ENCODE data around the gene DUSP1. TPM values are rescaled to one million over a fixed set of nuclear protein-coding genes. Genes with fewer than 3 reads are reported as not detected.
"Not testable (repeated sequence)": the region's sequence is repeated elsewhere in the genome, so short reads cannot be mapped to it uniquely, and the experiment has no call there.

Gene DUSP1
- total and polyA plus RNA-seq, 4 experiments from 2014 or later = 18.0 to 879 (median 158) TPM

DNA sequence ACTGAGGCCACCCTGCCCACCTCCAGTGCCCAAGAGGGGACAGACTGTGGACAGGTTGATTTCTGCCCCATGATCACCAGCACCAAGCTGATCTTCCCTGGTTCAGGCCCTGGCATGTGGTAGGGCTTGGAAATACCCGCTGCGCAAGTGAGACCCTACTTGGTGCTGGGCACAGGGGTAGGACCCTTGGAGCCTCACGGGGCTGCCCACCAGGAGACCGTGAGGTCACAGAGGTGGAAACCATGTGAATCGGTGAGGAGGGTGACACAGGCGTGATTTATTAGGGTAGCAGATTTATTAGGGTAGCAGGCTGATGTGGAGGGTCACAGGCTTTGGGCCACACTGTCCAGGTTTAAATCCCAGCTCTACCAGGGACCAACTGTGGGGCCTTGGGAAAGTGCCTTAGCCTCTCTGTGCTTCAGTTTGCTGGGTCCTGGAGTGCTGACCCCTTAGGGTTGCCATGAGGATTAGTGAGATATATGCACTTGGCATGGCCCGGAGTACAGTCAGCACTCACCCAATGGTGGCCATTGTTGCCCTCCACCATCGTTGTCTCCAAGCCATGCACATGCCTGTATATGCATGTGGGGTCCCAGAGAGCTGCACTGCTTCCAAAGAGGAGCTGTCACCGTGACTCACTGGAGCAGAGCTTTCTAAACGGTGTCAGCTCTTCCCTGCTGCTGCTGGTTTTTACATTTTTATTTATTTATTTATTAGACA is 20.9 kb upstream of the DUSP1 start:
- no peaks in the 10 kb centered on the region for H3K27me3 Mint-ChIP-seq
- Histone ChIP-seq H3K4me1 (ENCODE audit: insufficient read depth, low read length) (no peaks in the 10 kb centered on the region), H3K9me3 (ENCODE audit: control insufficient read depth in 1 of 2, low read length in 2 of 2) (no peaks in the 10 kb centered on the region), H3K27me3 (ENCODE audit: insufficient read depth, low read length) (no peaks in the 10 kb centered on the region), H3K27ac (ENCODE audit: low read depth, low read length) (no peak overlapping the region), H3K36me3 (ENCODE audit: insufficient read depth, low read length) (no peaks in the 10 kb centered on the region), H3K4me3 (ENCODE audit: low read length in 2 of 2) (no peak overlapping the region)
- no peaks in the 10 kb centered on the region for H3K4me1 Mint-ChIP-seq
- H3K27ac Mint-ChIP-seq = no peak overlapping the region
- H3K36me3 Mint-ChIP-seq = no peaks in the 10 kb centered on the region
- ChIA-PET CTCF (ENCODE audit: partially characterized antibody) (interaction anchor here (1.0 to 2.9 kb wide), 2 partner anchors 19 to 77 kb away, joined by 3 to 9 read pairs; no protein-coding TSS in a partner anchor), POLR2A (ENCODE audit: partially characterized antibody) (interaction anchor here (1.9 kb wide), 1 partner anchor 20 kb away, joined by 9 read pairs; no protein-coding TSS in a partner anchor)
- no peaks in the 10 kb centered on the region for H3K9me3 Mint-ChIP-seq
- no peak for DNase-seq
- H3K4me3 Mint-ChIP-seq = no peak overlapping the region
- intact Hi-C loops (cut with micrococcal nuclease) = no loop called here

DNA sequence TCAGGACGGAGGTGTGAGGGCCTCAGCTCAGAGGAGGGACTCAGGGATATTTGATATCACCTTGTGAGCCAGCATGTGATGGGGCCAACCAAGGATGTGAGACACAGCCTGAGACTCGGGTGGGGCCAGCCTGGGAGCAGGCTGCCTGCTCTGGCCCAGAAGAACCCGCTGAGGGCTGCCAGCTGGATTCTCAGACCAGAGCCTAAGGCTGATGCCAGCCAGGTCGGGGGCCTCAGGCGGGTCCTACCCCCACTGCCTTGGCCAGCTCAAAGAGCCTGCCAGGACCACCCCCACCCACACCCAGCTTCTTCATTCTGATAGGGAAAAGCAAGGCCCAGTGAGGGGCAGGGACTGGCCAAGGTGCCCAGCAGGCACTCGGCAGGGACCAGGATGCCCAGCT is 20.3 kb upstream of the DUSP1 start:
- Histone ChIP-seq H3K36me3 (ENCODE audit: insufficient read depth, low read length) (no peaks in the 10 kb centered on the region), H3K4me3 (ENCODE audit: low read length in 2 of 2) (no peak overlapping the region), H3K4me1 (ENCODE audit: insufficient read depth, low read length) (no peaks in the 10 kb centered on the region), H3K9me3 (ENCODE audit: control insufficient read depth in 1 of 2, low read length in 2 of 2) (no peaks in the 10 kb centered on the region), H3K27me3 (ENCODE audit: insufficient read depth, low read length) (no peaks in the 10 kb centered on the region), H3K27ac (ENCODE audit: low read depth, low read length) (no peak overlapping the region)
- POLR2A ChIA-PET (ENCODE audit: partially characterized antibody) = interaction anchor here (1.9 kb wide), 1 partner anchor 19 kb away, joined by 9 read pairs; no protein-coding TSS in a partner anchor
- Mint-ChIP-seq H3K9me3 (no peaks in the 10 kb centered on the region), H3K36me3 (no peaks in the 10 kb centered on the region), H3K4me3 (no peak overlapping the region), H3K27ac (no peak overlapping the region), H3K27me3 (no peaks in the 10 kb centered on the region), H3K4me1 (no peaks in the 10 kb centered on the region)
- CTCF ChIA-PET (ENCODE audit: partially characterized antibody) = interaction anchor here (1.0 to 2.9 kb wide), 2 partner anchors 19 to 76 kb away, joined by 3 to 9 read pairs; no protein-coding TSS in a partner anchor
- intact Hi-C loops (cut with micrococcal nuclease) = no loop called here
- no peak for DNase-seq

DNA sequence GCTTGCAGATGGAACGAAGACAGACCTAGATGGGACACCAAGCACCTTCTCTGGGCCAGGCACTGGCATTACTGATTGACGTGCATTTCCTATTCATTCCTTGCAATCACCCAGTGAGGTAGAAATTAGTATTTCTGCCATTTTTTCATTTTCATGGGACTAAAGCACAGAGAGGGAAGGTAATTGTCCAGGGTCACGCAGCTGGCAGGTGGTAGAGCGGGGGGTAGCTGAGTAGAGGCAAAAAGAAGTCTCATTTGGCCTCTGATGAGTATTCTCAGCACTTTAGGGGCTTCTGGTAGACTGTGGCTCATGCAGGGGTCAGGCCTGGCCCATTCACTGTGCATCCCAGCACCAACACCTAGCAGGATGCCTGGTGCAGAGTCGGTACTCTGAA is 19.5 kb upstream of the DUSP1 start:
- no peaks in the 10 kb centered on the region for H3K9me3 Mint-ChIP-seq
- H3K4me3 Mint-ChIP-seq = no peak overlapping the region
- ChIA-PET POLR2A (ENCODE audit: partially characterized antibody) (interaction anchor here (0.9 to 1.9 kb wide), 2 partner anchors 18 to 20 kb away, joined by 3 to 9 read pairs; partner anchors contain the start of gene DUSP1), CTCF (ENCODE audit: partially characterized antibody) (interaction anchor here (1.0 kb wide), 1 partner anchor 76 kb away, joined by 3 read pairs; no protein-coding TSS in a partner anchor)
- H3K27me3 Mint-ChIP-seq = no peaks in the 10 kb centered on the region
- no peak for DNase-seq
- no peak overlapping the region for H3K27ac ChIP-seq (ENCODE audit: low read depth, low read length)
- peak overlapping the region in 2 of 7 donors; percentile 26 to 36 for H3K27ac Mint-ChIP-seq
- H3K36me3 ChIP-seq (ENCODE audit: insufficient read depth, low read length) = no peaks in the 10 kb centered on the region
- H3K27me3 ChIP-seq (ENCODE audit: insufficient read depth, low read length) = no peaks in the 10 kb centered on the region
- no peaks in the 10 kb centered on the region for H3K4me1 ChIP-seq (ENCODE audit: insufficient read depth, low read length)
- intact Hi-C loops (cut with micrococcal nuclease) = no loop called here
- H3K4me1 Mint-ChIP-seq = no peaks in the 10 kb centered on the region
- no peak overlapping the region for H3K4me3 ChIP-seq (ENCODE audit: low read length in 2 of 2)
- H3K36me3 Mint-ChIP-seq = no peaks in the 10 kb centered on the region
- H3K9me3 ChIP-seq (ENCODE audit: control insufficient read depth in 1 of 2, low read length in 2 of 2) = no peaks in the 10 kb centered on the region

DNA sequence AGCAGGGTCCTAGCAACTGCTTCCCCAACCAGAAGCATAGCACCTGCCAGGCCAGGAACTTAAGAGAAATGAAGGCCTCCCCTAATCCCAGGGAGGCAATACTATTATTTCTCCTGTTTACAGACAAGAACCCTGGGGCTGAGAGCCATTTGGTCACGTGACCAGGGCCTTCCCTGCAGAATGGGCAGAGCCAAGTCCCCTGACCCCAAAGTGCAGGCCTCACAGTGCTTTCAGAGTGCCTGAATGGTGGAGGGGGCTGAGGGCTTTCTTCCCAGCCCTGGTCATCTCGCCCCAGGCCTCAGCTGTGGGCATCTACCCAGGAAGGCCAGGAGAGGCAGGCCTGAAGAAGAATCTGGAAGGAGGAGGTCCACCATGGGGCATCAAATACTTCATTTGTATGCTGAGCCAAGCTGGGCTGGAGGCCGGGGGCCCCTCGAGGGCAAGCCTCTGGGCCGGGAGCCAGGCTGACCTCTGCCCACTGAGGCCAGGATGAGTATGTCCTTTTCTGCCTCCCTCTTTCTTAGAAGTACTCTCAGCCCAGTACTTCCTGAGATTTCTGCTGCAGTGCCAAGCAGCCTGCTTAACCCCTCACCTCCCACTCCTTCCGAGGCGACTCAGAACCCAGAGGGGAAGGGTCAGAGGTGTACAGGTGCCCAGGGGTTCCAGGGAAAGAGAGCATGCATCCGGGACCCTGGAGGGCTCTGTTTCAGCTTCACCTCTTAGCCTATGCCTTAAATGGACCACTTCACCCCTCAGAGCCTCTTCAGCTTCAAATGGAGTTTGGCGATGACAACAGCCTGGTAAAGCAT is 18.9 kb upstream of the DUSP1 start:
- H3K27me3 Mint-ChIP-seq = no peaks in the 10 kb centered on the region
- POLR2A ChIA-PET (ENCODE audit: partially characterized antibody) = interaction anchor here (0.9 kb wide), 1 partner anchor 19 kb away, joined by 3 read pairs; the partner anchor contains the start of gene DUSP1

DNA sequence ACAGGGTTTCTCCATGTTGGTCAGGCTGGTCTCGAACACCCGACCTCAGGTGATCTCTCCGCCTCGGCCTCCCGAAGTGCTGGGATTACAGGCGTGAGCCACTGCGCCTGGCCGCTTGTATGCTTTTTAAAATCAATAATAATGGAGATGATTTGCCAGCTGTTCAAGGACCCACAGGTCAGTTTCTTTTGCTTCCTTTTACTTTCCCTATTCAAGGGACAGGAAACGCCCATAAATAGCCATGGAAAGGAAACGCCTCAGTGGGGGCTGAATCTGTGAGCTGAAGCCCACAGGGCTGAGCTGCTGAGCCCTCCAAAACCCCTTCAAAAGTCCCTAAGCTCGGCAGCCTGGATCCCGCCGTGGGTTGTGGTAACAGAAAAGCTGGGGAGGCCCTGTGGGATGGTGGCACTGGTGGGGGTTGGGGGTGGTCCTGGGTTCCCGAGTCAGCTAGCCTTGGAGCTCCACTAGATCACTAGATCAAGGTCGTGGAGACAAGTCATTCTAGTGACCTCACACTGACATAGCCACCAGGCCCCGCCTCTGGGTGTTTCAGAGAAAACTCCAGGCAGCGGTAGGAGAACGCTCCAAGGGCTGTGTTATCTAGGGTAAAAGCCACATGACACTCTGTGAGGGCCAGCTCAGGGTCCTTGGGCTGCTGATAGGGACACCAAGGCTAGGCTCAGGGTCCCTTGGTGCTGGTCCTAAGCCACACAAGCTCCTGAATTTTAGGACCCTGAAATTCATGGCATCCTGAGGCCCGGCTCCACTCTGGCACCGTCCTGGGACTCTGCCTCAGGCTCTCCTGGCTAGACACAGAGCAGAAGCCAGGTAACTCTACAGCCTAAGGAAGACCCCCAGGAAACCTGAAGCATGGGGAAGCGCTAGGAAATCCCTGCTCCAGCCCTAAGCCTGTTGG is 18.0 kb upstream of the DUSP1 start:
- Histone ChIP-seq H3K4me1 (ENCODE audit: insufficient read depth, low read length) (no peaks in the 10 kb centered on the region), H3K4me3 (ENCODE audit: low read length in 2 of 2) (no peak overlapping the region), H3K9me3 (ENCODE audit: control insufficient read depth in 1 of 2, low read length in 2 of 2) (no peaks in the 10 kb centered on the region), H3K27ac (ENCODE audit: low read depth, low read length) (no peak overlapping the region), H3K27me3 (ENCODE audit: insufficient read depth, low read length) (no peaks in the 10 kb centered on the region), H3K36me3 (ENCODE audit: insufficient read depth, low read length) (no peaks in the 10 kb centered on the region)
- H3K27ac Mint-ChIP-seq = peak overlapping the region in 2 of 7 donors; percentile 13 to 36
- no peak for DNase-seq
- no peaks in the 10 kb centered on the region for H3K36me3 Mint-ChIP-seq
- intact Hi-C loops (cut with micrococcal nuclease) = no loop called here
- CTCF ChIA-PET (ENCODE audit: partially characterized antibody) = interaction anchor here (0.7 to 1.3 kb wide), 4 partner anchors 11 to 143 kb away, joined by 3 to 6 read pairs (median 4); no protein-coding TSS in a partner anchor
- POLR2A ChIA-PET (ENCODE audit: partially characterized antibody) = interaction anchor here (1.0 to 2.4 kb wide), 2 partner anchors 17 to 25 kb away, joined by 3 to 7 read pairs; partner anchors contain the start of gene DUSP1
- no peak overlapping the region for H3K4me3 Mint-ChIP-seq
- no peaks in the 10 kb centered on the region for H3K4me1 Mint-ChIP-seq
- no peaks in the 10 kb centered on the region for H3K9me3 Mint-ChIP-seq
- no peaks in the 10 kb centered on the region for H3K27me3 Mint-ChIP-seq

More for the DNA sequence above, 18.9 kb upstream of the DUSP1 start:
- Histone ChIP-seq H3K36me3 (ENCODE audit: insufficient read depth, low read length) (no peaks in the 10 kb centered on the region), H3K4me1 (ENCODE audit: insufficient read depth, low read length) (no peaks in the 10 kb centered on the region), H3K9me3 (ENCODE audit: control insufficient read depth in 1 of 2, low read length in 2 of 2) (no peaks in the 10 kb centered on the region), H3K27ac (ENCODE audit: low read depth, low read length) (no peak overlapping the region), H3K4me3 (ENCODE audit: low read length in 2 of 2) (no peak overlapping the region), H3K27me3 (ENCODE audit: insufficient read depth, low read length) (no peaks in the 10 kb centered on the region)
- Mint-ChIP-seq H3K4me1 (no peaks in the 10 kb centered on the region), H3K9me3 (no peaks in the 10 kb centered on the region), H3K36me3 (no peaks in the 10 kb centered on the region), H3K27ac (peak overlapping the region in 1 of 7 donors; percentile 66), H3K4me3 (no peak overlapping the region)
- CTCF ChIA-PET (ENCODE audit: partially characterized antibody) = interaction anchor here (0.7 to 1.1 kb wide), 2 partner anchors 73 to 143 kb away, joined by 4 to 6 read pairs; no protein-coding TSS in a partner anchor
- intact Hi-C loops (cut with micrococcal nuclease) = no loop called here
- DNase-seq = no peak

DNA sequence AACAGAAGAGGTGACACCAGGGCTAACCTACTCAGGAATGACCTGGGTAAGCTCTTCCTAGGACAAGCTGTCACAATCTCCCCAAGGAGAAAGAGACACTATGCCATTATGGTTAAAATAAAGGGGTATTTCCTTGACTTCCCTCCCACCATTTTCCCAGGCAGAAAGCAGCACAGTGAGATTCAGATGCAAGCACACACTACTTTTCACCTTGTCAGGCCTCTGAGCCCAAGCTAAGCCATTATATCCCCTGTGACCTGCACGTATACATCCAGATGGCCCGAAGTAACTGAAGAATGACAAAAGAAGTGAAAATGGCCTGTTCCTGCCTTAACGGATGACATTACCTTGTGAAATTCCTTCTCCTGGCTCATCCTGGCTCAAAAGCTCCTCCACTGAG is 16.5 kb upstream of the DUSP1 start:
- DNase-seq; H3K27me3 Mint-ChIP-seq; H3K4me1 ChIP-seq (ENCODE audit: insufficient read depth, low read length); CTCF ChIA-PET (ENCODE audit: partially characterized antibody); H3K9me3 Mint-ChIP-seq; intact Hi-C loops (cut with micrococcal nuclease); H3K4me1 Mint-ChIP-seq; H3K27me3 ChIP-seq (ENCODE audit: insufficient read depth, low read length); H3K27ac ChIP-seq (ENCODE audit: low read depth, low read length); H3K36me3 ChIP-seq (ENCODE audit: insufficient read depth, low read length); H3K36me3 Mint-ChIP-seq; H3K9me3 ChIP-seq (ENCODE audit: control insufficient read depth in 1 of 2, low read length in 2 of 2); H3K4me3 ChIP-seq (ENCODE audit: low read length in 2 of 2): not testable (repeated sequence)
- peak overlapping the region in 1 of 8 donors; percentile 53 for H3K4me3 Mint-ChIP-seq
- POLR2A ChIA-PET (ENCODE audit: partially characterized antibody) = interaction anchor here (2.4 kb wide), 1 partner anchor 16 kb away, joined by 7 read pairs; the partner anchor contains the start of gene DUSP1
- H3K27ac Mint-ChIP-seq = peak overlapping the region in 2 of 7 donors; percentile 65 to 75
